HG03159 (cell line): ENCODE data around the gene TBCCD1.
"Not testable (repeated sequence)": the region's sequence is repeated elsewhere in the genome, so short reads cannot be mapped to it uniquely, and the experiment has no call there.

Source experiments
- ATAC-seq: cut with Tn5 transposase; IDR thresholded peaks from one replicate; pipeline ENCODE4 v1.9.1; 2021; ENCODE audit warnings: mild to moderate bottlenecking, moderate library complexity; ENCODE audit not compliant: unreplicated experiment

TBCCD1 gene

DNA sequence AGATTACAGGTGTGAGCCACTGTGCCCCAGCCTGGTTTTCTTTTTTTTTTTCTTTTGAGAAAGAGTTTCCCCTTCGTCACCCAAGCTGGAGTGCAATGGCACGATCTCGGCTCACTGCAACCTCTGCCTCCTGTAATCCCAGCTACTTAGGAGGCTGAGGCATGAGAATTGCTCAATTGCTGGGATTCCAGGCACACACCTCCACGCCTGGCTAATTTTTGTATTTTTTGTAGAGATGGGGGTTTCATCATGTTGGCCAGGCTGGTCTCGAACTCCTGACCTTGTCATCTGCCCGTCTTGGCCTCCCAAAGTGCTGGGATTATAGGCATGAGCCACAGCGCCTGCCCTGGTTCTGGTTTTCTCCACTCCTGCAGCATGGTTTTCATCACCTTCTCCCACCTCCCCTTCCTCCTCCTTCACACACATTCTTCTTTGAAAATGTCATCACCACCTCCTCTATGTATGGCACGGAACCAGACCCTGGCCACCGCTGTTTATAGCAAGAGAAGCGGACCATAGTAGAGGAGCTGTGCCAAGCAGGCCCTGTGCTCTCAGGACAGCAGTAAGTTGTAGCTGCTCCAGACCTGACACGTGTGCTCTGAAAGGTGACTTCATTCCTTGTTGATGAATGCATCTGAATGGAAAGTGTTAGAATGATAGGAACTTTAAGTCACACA lies 31.1 kb upstream of the TBCCD1 start:
- no peak for ATAC-seq

- ATAC-seq: no peak
Observed at GRCh38 chr3:186596568-186597287, 29.6 kb upstream of the TBCCD1 start.

DNA sequence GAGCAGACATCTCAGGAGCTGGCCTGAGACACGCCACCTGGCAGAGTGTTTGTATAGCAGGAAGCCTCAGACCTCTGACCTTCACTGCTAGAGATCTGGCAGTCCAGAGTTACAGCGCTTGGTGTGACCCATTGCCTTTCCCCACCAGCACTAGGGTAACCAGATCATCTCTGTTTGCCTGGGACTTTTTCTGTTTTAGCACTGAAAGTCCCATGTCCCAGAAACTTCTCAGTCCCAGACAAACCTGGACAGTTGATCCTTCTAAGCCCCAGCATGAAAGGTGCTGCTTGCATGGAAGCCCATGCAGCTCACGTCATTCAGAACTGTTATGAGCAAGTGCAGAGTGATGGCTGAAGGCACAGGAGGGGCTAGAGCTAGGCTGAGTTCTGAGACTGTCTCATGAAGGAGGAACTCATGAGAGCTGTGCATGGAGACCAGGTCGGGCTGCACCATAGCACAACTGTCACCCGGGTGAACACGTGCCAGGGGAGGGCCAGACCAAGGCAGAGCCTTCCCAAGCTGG lies 27.5 kb upstream of the TBCCD1 start:
- no peak for ATAC-seq

DNA sequence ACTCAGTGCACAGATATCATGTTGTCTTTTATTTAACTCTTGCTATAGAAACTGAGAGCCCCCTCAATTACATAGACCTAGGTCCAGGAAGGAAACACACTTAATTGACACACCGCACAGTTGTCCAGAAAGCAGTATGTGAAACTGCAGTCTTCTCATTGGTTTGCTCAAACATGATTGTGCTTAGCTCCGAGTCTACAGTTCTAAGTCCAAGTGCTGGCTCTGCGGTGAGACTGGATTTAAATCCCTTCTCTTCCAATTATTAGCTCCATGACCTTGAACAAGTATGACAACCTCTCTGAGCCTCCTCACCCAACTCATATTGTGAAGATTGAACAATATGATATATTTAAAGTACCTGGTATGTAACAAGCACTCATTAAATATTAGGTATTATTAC lies 26.7 kb upstream of the TBCCD1 start:
- ATAC-seq: no peak

DNA sequence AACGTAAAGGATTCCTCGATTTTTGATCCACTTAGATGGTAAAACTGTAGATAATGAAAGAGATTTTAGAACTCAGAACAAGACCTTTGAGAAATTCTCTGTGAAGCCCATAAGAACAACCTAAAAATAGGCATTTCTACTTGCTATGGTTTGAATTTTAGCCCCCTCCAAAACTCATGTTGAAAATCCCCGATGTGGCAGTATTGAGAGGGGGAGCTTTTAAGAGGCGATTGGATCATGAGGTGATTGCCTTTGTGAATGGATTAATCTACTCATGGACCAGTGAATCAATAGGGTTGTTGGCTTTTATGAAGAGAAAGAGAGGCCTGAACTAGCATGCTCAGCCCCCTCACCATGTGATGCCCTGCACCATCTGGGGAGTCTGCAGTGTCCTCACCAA lies 25.5 kb upstream of the TBCCD1 start:
- ATAC-seq: no peak

GRCh38 chr3:186590580-186591295 lies 23.6 kb upstream of the TBCCD1 start:
- no peak for ATAC-seq

GRCh38 chr3:186589856-186590579 lies 22.9 kb upstream of the TBCCD1 start:
- ATAC-seq: no peak

GRCh38 chr3:186589121-186589520 lies 22.0 kb upstream of the TBCCD1 start:
- ATAC-seq: no peak

DNA sequence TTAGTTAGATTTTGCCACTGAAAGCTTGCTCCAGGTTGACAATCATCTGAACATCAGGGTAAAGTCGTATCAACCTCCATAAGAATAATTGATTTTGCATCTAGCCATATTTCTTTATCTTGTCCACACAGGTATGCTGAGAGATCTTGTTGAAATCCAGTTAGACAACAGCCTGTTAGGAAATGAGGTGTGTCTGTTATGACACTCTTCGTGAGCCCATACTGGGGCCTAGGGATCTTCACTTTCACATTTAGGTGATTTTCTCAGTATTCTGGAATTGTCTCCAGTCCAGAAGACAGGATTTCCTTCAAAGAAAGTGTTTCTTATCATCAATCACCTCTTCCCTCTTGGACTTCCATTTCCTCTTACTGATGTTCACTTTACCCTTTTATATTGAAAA lies 21.5 kb upstream of the TBCCD1 start:
- no peak for ATAC-seq

- no peak for ATAC-seq
Observed at GRCh38 chr3:186587183-186587582, 20.0 kb upstream of the TBCCD1 start.

- not testable (repeated sequence) for ATAC-seq
Observed at GRCh38 chr3:186586245-186586644, 19.1 kb upstream of the TBCCD1 start.

- no peak for ATAC-seq
Observed at GRCh38 chr3:186583831-186584230, 16.7 kb upstream of the TBCCD1 start.

GRCh38 chr3:186582541-186582940 lies 15.4 kb upstream of the TBCCD1 start:
- no peak for ATAC-seq

DNA sequence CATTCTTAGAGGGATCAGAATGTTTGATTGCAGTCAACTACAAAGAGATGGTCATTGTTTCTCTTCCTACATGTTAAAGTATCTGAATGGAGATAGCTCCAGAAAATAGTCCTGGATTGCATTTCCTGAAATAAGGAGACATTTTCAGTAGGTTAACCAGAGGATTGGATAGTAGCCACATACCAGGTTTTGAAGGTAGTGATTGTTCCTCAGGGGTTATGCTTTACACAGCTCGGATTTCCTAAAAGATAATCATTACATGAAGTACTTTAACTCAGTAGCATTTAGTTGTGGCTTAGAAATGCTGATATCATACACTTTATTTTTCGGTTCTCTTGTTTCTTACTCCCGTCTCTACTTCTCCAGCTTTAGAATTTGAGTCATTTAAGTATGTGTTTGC lies 13.6 kb upstream of the TBCCD1 start:
- no peak for ATAC-seq

DNA sequence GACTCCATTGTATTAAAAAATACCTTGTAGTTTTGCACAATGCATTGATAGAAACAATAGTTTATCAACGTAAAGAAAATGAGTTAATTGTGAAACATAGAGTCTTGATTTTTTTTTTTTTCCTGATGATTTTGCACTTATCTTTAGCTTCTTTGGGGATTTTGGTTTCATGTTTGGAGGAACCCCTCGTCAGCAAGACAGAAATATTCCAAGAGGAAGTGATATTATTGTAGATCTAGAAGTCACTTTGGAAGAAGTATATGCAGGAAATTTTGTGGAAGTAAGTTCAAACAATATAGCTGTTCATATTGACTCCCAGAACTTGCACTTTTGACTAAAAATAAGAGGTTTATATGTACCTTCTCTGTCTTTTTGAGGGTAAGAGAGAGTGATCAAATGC lies 10.4 kb upstream of the TBCCD1 start:
- ATAC-seq: no peak

DNA sequence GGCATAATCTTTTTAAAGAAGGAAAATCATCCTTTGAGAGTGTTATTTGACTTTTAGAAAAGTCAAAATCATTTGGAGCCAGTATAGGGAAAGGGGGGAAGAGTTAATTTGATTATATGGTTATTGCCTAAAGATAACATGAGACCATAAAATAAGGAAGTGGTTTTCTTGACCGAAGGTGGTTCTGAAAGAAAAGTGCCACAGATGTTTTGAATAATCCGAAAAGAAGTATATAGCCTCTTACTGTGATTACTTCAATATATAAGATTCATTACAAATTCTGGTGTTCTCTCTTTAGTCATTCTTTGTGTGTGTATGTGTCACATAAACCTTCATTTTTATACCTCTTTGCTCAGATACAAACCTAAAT lies 4.5 kb upstream of the TBCCD1 start:
- no peak for ATAC-seq

- no peak for ATAC-seq
Observed at GRCh38 chr3:186570941-186571643, 4.0 kb upstream of the TBCCD1 start.

DNA sequence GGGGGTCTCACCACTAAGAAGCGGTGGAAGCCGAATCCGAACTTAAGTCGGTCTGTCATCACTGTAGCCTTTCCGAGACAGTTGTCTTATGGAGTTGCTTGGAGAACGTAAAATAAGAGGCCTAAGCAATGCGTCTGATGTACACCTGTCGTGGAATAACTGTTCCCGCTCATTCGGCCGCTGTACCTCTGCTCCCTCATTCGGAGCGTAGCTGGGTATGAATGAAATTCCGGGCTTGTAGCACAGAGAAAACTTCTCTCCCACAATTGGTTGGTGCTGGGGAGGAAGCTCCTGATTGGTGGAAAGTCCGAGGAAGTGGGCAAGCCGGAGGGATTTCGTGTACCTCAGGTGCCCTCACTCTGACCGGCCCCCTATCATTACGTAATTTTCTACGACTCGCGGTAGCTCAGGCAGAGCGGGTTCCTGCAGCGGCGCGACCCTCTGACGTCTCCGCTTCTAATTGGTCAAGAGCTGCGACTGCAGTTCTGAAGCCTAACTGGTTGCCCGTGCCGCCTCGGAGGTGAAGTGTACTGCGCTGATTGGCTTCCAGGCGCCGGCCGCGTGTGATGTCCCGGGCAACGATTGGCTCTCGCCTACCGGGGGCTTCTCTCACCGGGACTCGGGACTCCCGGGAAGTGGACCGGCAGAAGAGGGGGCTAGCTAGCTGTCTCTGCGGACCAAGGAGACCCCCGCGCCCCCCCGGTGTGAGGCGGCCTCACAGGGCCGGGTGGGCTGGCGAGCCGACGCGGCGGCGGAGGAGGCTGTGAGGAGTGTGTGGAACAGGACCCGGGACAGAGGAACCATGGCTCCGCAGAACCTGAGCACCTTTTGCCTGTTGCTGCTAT lies 3.2 kb upstream of the TBCCD1 start, which contains the start of gene DNAJB11:
Gene DNAJB11, plus strand, starts transcription at position 625 of the 845 bp plus-strand sequence. Its CDS starts 178 bp downstream, at position 803.
- peak; percentile 88 for ATAC-seq

DNA sequence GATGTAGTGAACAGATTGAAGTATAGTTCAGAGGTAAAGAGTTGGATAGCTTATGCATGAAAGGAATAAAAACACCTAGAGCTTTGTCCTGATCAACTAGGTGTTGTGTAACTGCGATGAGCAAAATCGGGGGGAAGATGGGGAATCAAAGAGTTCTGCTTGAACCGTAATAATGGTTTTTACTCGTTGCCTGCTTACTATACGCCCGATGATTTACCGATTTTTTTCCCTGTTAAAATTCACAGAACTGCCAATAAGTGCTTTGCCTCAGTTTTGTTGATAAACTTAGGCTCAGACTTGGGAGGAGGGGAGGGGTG lies 2.6 kb upstream of the TBCCD1 start:
- ATAC-seq: no peak

DNA sequence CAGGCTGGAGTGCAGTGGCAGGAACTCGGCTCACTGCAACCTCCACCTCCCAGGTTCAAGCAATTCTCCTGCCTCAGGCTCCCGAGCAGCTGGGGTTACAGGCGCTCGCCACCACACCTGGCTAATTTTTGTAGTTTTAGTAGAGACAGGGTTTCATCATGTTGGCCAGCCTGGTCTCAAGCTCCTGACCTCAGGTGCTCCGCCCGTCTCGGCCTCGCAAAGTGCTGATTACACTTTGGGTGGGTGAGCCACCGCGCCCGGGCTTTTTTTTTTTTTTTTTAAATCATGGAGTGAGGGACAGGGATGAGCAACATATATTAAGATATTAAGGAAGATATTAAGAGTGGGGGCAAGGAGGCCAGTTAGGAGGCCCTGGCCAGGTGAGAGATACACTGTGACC lies 2.2 kb upstream of the TBCCD1 start:
- ATAC-seq: not testable (repeated sequence)
